ENCODE data around the gene DDT.
A peak's percentile ranks its signal among the peaks of the same experiment; 100 is the strongest.
"Not testable (repeated sequence)": the region's sequence is repeated elsewhere in the genome, so short reads cannot be mapped to it uniquely, and the experiment has no call there.

Gene DDT

DNA sequence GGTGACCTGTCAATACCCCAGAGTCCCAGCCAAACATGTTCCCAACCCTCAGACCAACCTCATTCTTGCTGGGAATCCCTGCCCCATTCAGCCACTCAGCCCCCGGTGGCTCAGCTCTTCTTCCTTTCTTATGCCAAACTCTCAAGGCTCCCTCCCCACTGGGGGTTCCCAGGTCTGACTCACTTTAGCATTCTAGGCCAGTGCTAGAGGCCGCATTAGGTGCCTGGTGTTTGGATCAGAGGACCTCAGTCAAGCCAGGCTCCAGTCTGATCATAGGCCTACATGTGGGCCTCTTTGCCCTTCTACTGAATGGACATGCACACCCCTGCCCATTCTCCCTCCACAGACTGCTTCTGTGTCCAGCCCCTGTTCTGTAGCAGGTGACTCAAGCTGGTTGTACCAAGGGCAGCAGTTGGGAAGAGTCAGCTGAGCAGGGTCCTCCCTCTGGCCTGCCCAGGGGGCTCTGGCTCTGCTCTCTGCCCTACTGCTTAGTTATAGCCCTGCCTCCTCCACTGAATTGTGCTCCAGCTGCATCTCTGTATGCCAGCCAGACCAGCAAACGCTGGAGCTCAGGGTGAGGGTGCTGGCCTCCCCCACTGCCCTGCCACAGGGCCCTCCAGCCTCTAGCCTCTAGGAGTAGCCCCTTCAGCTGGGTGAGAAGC is 15.5 kb upstream of the DDT start:
- not testable (repeated sequence) for DNase-seq (ENCODE audit: low spot score)

DNA sequence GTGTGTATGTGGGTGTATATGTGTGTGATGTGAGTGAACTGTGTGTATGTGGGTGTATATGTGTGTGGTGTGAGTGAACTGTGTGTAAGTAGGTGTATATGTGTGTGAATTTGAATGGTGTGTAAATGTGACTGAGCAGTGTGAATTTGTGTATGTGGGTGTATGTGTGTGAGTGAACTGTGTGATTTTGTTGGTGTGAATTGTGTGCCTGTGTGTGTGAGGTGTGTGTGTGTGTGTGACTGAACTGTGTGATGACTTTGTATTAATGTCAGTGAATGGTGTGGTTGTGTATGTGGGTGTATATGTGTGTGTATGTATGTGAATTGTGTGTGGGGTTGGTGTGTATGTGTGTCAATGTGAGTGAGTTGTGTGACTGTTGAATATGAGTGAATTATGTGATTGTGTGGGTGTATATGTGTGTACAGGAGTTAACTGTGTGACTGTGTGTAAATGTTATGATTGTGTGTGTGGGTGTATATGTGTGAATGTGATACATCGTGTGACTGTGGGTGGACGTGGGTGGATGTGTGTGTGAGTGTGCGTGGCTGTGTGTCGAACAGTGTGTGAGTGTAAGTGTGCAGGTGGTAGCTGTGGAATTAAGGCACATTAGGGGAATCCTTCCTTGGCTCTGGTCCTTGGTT is 12.4 kb upstream of the DDT start:
- DNase-seq (ENCODE audit: low spot score): not testable (repeated sequence)

DNA sequence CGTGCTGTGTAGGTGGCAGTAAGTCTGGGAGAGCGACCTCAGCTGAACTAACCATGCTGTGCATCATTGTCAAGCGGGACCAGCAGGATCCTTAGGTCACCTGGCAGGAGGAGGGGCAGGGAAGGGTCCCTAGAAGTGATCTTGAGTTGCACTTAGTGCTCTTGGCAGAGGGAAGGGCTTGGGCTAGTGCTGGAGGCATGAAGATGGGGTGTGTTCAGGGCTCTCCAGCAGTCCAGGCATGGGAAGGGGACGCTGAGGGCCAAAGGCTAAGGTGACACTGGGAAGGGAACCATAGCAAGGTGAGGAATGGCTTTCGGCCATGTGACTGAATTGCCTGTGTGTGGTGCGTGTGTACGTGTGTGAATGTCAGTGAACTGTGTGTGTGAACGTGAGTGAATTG is 11.8 kb upstream of the DDT start:
- DNase-seq (ENCODE audit: low spot score): not testable (repeated sequence)

DNA sequence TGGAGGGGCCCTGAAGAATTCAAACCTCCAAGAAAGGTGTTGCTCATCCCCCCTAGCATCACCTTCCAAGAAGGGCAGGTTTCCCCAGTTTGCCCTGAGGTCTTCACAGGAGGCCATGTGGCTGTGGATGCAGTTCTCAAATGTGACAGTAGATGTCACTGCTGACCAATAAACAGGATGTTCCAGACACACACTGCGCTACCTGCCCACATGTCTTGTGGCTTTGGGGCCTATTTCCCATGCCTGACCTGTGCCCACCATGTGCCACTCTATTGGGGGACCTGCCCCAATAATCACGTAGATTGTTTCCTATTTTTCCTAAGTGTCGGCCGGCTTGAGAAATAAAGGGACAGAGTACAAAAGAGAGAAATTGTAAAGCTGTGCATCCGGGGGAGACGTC is 10.2 kb upstream of the DDT start:
- no peak for DNase-seq (ENCODE audit: low spot score)

DNA sequence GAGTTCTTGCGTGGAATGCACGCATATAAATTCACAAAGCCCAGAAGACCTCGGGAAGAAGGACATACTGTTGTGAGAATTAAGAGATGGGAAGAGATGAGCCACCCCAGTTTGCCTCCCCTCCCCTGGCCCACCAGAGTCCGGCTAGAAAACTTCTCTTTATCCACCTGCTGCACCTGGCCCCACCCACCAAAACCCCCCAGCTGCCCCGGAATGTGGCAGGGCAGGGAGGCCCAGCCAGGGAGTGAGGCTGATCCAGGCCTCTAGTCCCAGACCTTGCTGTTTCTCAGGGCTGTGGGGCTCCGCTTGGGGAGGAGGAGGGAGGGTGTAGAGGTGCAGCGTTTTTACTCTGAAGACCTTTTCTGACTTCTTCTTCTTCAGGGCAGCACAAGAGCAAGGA is 6.3 kb upstream of the DDT start:
- not testable (repeated sequence) for DNase-seq (ENCODE audit: low spot score)

DNA sequence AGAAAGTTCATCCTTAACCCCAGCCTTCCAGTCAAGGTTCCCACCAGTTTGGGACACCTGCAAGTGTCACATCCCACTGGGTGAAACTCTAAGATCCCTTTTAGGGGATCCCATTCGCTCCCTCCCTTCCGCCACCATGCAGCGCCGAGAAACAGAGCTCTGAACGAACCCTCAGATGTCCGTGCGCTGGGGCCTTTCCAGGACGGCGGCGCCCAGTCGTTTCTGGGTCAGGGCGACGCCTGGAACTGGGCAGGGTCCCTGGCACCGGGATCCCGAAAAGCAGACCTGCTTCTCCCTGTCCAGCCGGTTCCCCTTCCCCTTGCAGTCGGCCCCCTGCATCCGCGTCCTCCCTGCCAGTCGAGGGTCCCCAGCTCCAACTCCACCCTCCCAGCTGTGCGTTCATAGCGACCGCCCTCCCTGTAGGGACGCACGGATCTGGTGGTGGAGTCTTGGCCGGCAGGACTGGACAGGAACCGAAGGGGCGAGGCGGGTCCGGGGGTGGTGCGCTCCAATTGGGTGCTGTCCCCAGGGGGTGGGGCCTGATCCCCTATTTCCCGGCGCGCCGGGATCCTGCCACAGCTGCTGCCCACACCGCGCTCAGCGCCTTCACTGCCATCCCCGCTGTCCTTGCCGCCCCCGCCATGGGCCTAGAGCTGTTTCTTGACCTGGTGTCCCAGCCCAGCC is 5.5 kb upstream of the DDT start, which contains the start of gene GSTT2:
Gene GSTT2, plus strand, starts transcription at position 578 of the 684 bp plus-strand sequence.
- not testable (repeated sequence) for DNase-seq (ENCODE audit: low spot score)

DNA sequence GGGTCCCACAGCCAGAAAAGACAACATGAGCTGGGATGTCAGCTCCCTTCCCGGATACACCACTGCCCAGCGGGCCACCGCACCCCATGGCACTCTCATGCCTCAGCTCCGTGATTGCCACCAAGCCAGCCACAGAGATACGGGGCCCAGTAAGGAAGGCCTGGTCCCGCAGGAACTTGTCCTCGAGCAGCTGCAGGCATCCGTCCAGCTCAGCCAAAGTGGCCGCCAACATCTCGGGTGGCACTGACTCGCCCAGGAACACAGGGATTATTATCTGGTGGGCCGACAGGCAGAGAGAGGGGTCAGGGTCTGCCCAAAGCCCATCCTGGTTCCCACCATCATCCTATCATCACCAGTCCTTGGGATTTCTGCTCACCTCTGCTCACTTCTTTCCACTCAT is 3.1 kb upstream of the DDT start:
- not testable (repeated sequence) for DNase-seq (ENCODE audit: low spot score)

DNA sequence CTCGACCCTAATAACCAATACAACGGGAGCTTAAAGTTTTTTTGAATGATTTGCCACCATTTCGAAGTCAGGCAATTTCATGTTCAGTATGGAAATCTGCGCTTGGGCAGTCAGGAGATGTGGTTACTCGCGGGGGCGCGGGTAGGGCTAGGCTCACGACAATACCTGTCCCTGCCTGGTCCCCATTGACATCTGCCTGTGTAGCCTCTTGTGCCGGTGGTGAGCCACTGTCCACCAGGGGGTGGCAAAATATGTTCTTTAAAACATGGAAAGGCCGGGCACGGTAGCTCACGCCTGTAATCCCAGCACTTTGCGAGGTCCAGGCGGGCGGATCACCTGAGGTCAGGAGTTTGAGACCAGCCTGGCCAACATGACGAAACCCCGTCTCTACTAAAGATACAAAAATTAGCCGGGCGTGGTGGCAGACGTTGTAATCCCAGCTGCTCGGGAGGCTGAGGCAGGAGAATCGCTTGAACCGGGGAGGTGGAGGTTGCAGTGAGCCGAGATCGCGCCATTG is 653 bp upstream of the DDT start:
- not testable (repeated sequence) for DNase-seq (ENCODE audit: low spot score)

DNA sequence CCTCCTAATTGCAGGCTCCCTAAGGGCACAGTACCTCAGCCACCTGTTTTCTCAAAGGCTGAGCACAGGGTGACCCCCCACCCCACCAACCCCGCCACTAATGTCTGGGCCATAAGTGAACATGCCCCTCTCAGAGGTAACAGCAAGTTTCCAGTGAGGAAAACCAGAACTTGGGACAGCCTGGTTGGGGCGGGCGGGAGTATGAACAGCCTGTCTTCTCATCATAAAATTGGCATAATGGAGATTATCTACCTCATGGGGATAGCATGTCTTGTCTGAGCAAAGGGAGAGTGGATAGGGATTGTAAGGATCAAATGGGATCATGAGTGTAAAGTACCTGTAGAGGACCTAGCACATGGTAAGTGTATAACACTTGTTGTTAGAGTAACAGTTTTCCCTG is 2.3 kb downstream of the DDT start:
- not testable (repeated sequence) for DNase-seq (ENCODE audit: low spot score)

DNA sequence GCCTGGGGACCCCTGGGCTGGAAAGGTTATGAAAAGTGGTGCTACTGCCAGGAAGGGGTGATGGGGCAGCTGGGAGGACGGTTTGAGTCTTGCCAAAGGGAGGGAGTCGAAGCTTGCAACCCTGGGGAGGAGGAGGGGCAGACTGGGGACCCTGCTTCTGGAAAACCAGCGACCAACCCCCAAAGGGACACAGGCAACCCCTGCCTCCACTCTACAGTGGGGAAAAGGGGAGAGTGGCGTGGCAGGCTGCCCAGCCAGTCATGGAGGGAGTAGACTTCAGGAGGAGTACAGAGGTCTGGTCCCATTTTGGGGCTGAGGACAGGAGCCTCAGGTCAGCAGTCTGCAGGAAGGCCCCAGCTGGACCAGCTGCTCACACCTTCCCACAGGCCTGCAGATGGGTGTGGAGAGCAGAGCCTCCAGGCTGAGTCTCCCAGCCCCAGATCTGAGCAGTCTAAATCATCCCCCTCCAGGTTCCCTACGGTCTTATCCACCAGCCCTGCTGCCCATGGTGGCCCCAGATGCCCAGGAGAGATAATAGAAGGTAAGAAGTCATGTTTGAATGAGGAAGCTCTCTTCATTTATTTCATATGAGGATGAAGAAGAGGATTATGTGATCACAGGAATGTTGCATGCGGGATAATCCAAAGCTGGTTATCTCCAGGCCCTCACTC is 3.3 kb downstream of the DDT start:
- DNase-seq (ENCODE audit: low spot score): no peak

DNA sequence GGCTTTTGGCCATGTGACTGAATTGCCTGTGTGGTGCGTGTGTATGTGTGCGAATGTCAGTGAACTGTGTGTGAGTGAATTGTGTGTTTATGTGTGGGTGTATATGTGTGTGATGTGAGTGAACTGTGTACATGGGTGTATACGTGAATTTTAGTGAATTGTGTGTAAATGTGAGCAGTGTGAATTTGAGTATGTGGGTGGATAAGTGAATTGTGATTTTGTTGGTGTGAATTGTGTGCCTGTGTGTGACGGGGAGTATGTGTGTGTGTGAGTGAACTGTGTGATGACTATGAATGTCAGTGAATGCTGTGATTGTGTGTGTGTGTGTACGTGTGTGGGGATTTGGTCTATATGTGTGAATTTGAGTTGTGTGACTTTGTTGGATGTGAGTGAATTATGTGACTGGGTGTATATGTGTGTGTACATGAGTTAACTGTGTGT is 4.0 kb downstream of the DDT start:
- DNase-seq (ENCODE audit: low spot score): no peak

DNA sequence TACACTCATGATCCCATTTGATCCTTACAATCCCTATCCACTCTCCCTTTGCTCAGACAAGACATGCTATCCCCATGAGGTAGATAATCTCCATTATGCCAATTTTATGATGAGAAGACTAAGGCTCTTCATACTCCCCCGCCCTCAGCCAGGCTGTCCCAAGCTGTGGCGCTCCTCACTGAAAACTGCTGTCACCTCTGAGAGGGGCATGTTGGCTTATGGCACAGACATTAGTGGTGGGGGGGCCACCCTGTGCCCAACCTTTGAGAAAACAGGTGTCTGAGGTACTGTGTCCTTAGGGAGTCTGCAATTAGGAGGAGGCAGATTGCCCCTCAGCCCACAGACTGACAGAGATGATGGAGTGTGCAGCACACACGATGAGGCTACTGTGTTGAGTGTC is 5.2 kb downstream of the DDT start:
- DNase-seq (ENCODE audit: low spot score): no peak

DNA sequence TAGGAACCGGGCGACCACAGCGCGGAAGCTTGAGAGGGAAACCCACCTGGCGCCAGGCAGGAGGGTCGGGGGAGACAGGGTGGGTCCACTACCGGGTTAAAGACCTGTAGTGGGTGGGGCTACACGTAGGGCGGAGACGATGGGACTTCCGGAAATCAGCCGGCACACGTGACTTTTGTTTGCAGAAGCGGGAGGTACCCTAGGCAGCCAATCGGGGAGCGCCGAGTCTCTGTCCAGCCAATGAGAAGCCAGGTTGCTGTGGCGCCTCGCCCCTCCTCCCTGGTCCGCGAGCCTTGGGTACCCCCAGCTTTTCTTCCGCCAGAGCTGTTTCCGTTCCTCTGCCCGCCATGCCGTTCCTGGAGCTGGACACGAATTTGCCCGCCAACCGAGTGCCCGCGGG is 7.7 kb downstream of the DDT start, which contains the start of gene DDTL:
Gene DDTL, plus strand, starts transcription at position 321 of the 400 bp plus-strand sequence. Its CDS starts 27 bp downstream, at position 348.
- not testable (repeated sequence) for DNase-seq (ENCODE audit: low spot score)

DNA sequence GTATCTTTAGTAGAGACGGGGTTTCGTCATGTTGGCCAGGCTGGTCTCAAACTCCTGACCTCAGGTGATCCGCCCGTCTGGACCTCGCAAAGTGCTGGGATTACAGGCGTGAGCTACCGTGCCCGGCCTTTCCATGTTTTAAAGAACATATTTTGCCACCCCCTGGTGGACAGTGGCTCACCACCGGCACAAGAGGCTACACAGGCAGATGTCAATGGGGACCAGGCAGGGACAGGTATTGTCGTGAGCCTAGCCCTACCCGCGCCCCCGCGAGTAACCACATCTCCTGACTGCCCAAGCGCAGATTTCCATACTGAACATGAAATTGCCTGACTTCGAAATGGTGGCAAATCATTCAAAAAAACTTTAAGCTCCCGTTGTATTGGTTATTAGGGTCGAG is 8.1 kb downstream of the DDT start:
- DNase-seq (ENCODE audit: low spot score): not testable (repeated sequence)

DNA sequence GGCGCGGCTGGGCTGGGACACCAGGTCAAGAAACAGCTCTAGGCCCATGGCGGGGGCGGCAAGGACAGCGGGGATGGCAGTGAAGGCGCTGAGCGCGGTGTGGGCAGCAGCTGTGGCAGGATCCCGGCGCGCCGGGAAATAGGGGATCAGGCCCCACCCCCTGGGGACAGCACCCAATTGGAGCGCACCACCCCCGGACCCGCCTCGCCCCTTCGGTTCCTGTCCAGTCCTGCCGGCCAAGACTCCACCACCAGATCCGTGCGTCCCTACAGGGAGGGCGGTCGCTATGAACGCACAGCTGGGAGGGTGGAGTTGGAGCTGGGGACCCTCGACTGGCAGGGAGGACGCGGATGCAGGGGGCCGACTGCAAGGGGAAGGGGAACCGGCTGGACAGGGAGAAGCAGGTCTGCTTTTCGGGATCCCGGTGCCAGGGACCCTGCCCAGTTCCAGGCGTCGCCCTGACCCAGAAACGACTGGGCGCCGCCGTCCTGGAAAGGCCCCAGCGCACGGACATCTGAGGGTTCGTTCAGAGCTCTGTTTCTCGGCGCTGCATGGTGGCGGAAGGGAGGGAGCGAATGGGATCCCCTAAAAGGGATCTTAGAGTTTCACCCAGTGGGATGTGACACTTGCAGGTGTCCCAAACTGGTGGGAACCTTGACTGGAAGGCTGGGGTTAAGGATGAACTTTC is 13.0 kb downstream of the DDT start, which contains the start of gene GSTT2B:
Gene GSTT2B, minus strand, starts transcription at position 112 of the 688 bp plus-strand sequence. Its CDS starts 64 bp downstream, at position 48.
- not testable (repeated sequence) for DNase-seq (ENCODE audit: low spot score)

DNA sequence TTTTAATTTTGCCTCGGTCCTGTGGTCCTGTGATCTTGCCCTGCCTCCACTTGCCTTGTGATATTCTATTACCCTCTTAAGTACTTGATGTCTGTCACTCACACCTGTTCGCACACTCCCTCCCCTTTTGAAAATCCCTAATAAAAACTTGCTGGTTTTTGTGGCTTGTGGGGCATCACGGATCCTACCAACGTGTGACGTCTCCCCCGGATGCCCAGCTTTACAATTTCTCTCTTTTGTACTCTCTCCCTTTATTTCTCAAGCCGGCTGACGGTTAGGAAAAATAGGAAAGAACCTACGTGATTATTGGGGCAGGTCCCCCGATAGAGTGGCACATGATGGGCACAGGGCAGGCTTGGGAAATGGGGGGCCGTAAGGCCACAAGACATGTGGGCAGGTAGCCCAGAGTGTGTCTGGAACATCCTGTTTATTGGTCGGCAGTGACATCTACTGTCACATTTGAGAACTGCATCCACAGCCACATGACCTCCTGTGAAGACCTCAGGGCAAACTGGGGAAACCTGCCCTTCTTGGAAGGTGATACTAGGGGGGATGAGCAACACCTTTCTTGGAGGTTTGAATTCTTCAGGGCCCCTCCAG is 17.8 kb downstream of the DDT start:
- DNase-seq (ENCODE audit: low spot score): peak; percentile 91

DNA sequence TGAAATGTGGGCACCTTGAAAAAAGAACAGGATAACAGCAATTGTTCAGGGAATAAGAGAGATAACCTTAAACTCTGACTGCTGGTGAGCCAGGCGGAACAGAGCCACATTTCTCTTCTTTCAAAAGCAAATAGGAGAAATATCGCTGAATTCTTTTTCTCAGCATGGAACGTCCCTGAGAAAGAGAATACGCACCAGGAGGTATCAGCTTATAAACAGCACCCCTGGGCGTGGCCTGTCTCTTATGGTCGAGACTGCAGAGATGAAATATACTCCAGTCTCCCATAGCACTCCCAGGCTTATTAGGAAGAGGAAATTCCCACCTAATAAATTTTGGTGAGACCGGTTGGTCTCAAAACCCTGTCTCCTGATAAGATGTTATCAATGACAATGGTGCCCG is 18.4 kb downstream of the DDT start:
- DNase-seq (ENCODE audit: low spot score): not testable (repeated sequence)

DNA sequence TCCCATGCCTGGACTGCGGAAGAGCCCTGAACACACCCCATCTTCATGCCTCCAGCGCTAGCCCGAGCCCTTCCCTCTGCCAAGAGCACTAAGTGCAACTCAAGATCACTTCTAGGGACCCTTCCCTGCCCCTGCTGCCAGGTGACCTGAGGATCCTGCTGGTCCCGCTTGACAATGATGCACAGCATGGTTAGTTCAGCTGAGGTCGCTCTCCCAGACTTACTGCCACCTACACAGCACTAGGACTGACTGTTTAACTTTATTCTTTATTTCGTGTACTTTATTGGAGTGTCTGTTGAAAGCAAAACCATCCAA is 19.3 kb downstream of the DDT start:
- DNase-seq (ENCODE audit: low spot score): not testable (repeated sequence)

DNA sequence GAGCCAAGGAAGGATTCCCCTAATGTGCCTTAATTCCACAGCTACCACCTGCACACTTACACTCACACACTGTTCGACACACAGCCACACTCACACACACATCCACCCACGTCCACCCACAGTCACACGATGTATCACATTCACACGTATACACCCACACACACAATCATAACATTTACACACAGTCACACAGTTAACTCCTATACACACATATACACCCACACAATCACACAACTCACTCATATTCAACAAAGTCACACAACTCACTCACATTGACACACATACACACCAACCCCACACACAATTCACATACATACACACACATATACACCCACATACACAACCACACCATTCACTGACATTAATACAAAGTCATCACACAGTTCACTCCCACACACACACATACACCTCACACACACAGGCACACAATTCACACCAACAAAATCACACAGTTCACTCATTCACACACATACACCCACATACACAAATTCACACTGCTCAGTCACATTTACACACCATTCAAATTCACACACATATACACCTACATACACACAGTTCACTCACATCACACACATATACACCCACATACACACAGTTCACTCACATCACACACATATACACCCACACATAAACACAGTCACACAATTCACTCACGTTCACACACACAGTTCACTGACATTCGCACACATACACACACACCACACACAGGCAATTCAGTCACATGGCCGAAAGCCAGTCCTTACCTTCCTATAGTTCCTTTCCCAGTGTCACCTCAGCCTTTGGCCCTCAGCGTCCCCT is 19.8 kb downstream of the DDT start:
- DNase-seq (ENCODE audit: low spot score): not testable (repeated sequence)

DNA sequence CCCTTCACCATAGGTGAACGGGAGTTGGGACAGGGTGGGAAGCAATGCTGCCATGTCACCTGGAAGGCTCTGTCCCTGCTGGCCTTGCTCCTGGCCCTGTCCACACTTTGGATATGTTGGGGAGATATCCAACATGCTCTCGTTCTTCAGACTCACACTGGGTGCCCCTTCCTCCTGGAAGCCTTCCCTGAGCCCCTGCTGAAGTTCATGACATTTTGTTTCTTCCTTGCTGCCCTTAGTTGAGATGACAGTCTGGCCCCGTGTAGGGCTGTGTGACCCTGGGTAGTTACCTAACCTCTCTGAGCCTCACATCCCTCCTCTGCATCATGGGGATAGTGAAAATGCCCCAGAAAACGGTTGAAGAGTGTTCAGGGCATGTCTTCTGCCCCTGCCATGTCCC is 20.8 kb downstream of the DDT start:
- DNase-seq (ENCODE audit: low spot score): not testable (repeated sequence)
